ENCODE data around the gene TERC. TPM values are rescaled to one million over a fixed set of nuclear protein-coding genes. Genes with fewer than 3 reads are reported as not detected.
A peak's percentile ranks its signal among the peaks of the same experiment; 100 is the strongest.
"Not testable (repeated sequence)": the region's sequence is repeated elsewhere in the genome, so short reads cannot be mapped to it uniquely, and the experiment has no call there.

The TERC gene
- total RNA-seq, 1 donor from 2014 or later = 274 TPM

- peak; percentile 94 for DNase-seq (ENCODE audit: low spot score)
Measured at GRCh38 chr3:169771497-169772304, 6.8 kb upstream of the TERC start.

GRCh38 chr3:169769287-169770181 is 4.7 kb upstream of the TERC start, which contains the start of gene ACTRT3:
Gene ACTRT3 (minus strand): TSS chr3:169769561. CDS start chr3:169769520, 41 bp downstream.
- peak; percentile 76 for DNase-seq (ENCODE audit: low spot score)

GRCh38 chr3:169764312-169764881 is 463 bp downstream of the TERC start:
- DNase-seq (ENCODE audit: low spot score) = peak; percentile 68

- DNase-seq (ENCODE audit: low spot score) = no peak
Measured at GRCh38 chr3:169760479-169760878, 4.4 kb downstream of the TERC start.

GRCh38 chr3:169759256-169759655 is 5.6 kb downstream of the TERC start:
- DNase-seq (ENCODE audit: low spot score) = no peak

- DNase-seq (ENCODE audit: low spot score) = no peak
Measured at GRCh38 chr3:169758359-169758994, 6.4 kb downstream of the TERC start.

- DNase-seq (ENCODE audit: low spot score) = no peak
Measured at GRCh38 chr3:169755488-169755887, 9.4 kb downstream of the TERC start.

- no peak for DNase-seq (ENCODE audit: low spot score)
Measured at GRCh38 chr3:169754711-169755110, 10.1 kb downstream of the TERC start.

GRCh38 chr3:169751875-169752274 is 13.0 kb downstream of the TERC start:
- no peak for DNase-seq (ENCODE audit: low spot score)

- no peak for DNase-seq (ENCODE audit: low spot score)
Measured at GRCh38 chr3:169750665-169751064, 14.2 kb downstream of the TERC start.

- DNase-seq (ENCODE audit: low spot score) = no peak
Measured at GRCh38 chr3:169748670-169749069, 16.2 kb downstream of the TERC start.

- no peak for DNase-seq (ENCODE audit: low spot score)
Measured at GRCh38 chr3:169746924-169747323, 17.9 kb downstream of the TERC start.

- DNase-seq (ENCODE audit: low spot score) = peak; percentile 24
Measured at GRCh38 chr3:169744366-169745054, 20.4 kb downstream of the TERC start.

GRCh38 chr3:169739067-169739466 is 25.8 kb downstream of the TERC start:
- DNase-seq (ENCODE audit: low spot score) = no peak

GRCh38 chr3:169731857-169732256 is 33.0 kb downstream of the TERC start:
- DNase-seq (ENCODE audit: low spot score) = not testable (repeated sequence)

GRCh38 chr3:169722724-169723123 is 42.1 kb downstream of the TERC start:
- no peak for DNase-seq (ENCODE audit: low spot score)

- not testable (repeated sequence) for DNase-seq (ENCODE audit: low spot score)
Measured at GRCh38 chr3:169718415-169718814, 46.4 kb downstream of the TERC start.

Data from umbilical cord (tissue), 2 donors.